Endothelial cell of umbilical vein (primary cell): Measurements from ENCODE around the gene TMEM47. TPM values are rescaled to one million over a fixed set of nuclear protein-coding genes. Genes with fewer than 3 reads are reported as not detected.

ENCODE experiments used
- BruUV-seq: library from RNA; stranded (reverse); fragments of 400-500 nt; replicated peaks from 2 replicates; lab custom pipeline; 2021; lab: Mats Ljungman, UMichigan
- CTCF ChIA-PET: fragments of 300-600, 350-600 bp; sonication (Branson Sonifier 250); formaldehyde crosslinking; loops from one replicate; lab custom pipeline; 2021; ENCODE audit warnings: antibody characterized with exemption, inconsistent platforms; lab: Charles Lee
- POLR2A ChIA-PET: fragments of 300-600, 350-600 bp; sonication (Branson Sonifier 250); formaldehyde crosslinking; loops from one replicate; lab custom pipeline; 2021; ENCODE audit warnings: antibody characterized with exemption, inconsistent platforms; lab: Charles Lee
- DNase-seq: peaks from one replicate; pipeline ENCODE4 v3.0.0-alpha.2; 2011; ENCODE audit warnings: low read depth, low spot score
- FAIRE-seq: peaks from 2 replicates; lab custom pipeline; 2011; peaks lifted over from hg19 to GRCh38; lab: Jason Lieb, UNC
- H2AFZ ChIP-seq: 2 replicates; pipeline ENCODE4 v1.6.0; 2012; ENCODE audit warnings: low read depth, low read length, control low read depth, inconsistent platforms
- H3K27ac ChIP-seq: 2 replicates; pipeline ENCODE4 v1.5.1; 2011; ENCODE audit warnings: low read depth, mild to moderate bottlenecking, control low read depth, low read length, moderate library complexity; ENCODE audit not compliant: insufficient read depth
- H3K27me3 ChIP-seq, 2 experiments: 2 replicates each; pipeline versions ENCODE4 v1.6.0 to v1.6.1; 2011; ENCODE audit warnings: low read length in 2 of 2, mixed read lengths in 1 of 2; ENCODE audit not compliant: control insufficient read depth in 2 of 2, insufficient read depth in 2 of 2
- H3K36me3 ChIP-seq, 2 experiments: 2 replicates in 1 of 2; 3 replicates in 1 of 2; pipeline ENCODE4 v1.5.1; 2011; ENCODE audit warnings: low read length in 2 of 2, mild to moderate bottlenecking in 1 of 2, moderate library complexity in 1 of 2; ENCODE audit not compliant: control insufficient read depth in 2 of 2, insufficient read depth in 2 of 2; ENCODE audit errors: extremely low read depth in 1 of 2
- H3K4me1 ChIP-seq: 3 replicates; pipeline ENCODE4 v1.5.1; 2011; ENCODE audit warnings: mild to moderate bottlenecking, low read length; ENCODE audit not compliant: control insufficient read depth, insufficient read depth; ENCODE audit errors: extremely low read depth
- H3K4me2 ChIP-seq: 2 replicates; pipeline ENCODE4 v1.6.1; 2011; ENCODE audit warnings: low read length, control low read depth, mixed read lengths; ENCODE audit not compliant: insufficient read depth
- H3K4me3 ChIP-seq, 3 experiments: fragments of 200-600 bp in 1 of 3; sonication (generic), shearing (Covaris generic) in 1 of 3; replicated peaks in 1 of 3; 2 replicates each; pipeline ENCODE4 v1.5.1; 2011 to 2016; ENCODE audit warnings: control low read depth in 3 of 3, low read length in 3 of 3, mild to moderate bottlenecking in 2 of 3, inconsistent platforms in 1 of 3, low read depth in 1 of 3, moderate library complexity in 1 of 3; ENCODE audit not compliant: insufficient read depth in 1 of 3
- H3K79me2 ChIP-seq: 2 replicates; pipeline ENCODE4 v1.6.0; 2012; ENCODE audit warnings: low read length, inconsistent platforms; ENCODE audit not compliant: control insufficient read depth, insufficient read depth
- H3K9ac ChIP-seq: replicated peaks from 2 replicates; pipeline ENCODE3; 2011; ENCODE audit warnings: low read length, control low read depth; ENCODE audit not compliant: insufficient read depth; ENCODE audit errors: extremely low read depth
- H3K9me1 ChIP-seq: replicated peaks from 3 replicates; pipeline ENCODE4 v1.6.0; 2011; ENCODE audit warnings: mild to moderate bottlenecking, low read length; ENCODE audit not compliant: control insufficient read depth, insufficient read depth; ENCODE audit errors: extremely low read depth
- H3K9me3 ChIP-seq: replicated peaks from 2 replicates; pipeline ENCODE4 v1.5.1; 2012; ENCODE audit warnings: low read length, inconsistent platforms; ENCODE audit not compliant: control insufficient read depth, insufficient read depth
- H4K20me1 ChIP-seq: replicated peaks from 2 replicates; pipeline ENCODE3; 2011; ENCODE audit warnings: mild to moderate bottlenecking, low read length; ENCODE audit not compliant: control insufficient read depth, insufficient read depth; ENCODE audit errors: extremely low read depth
- CTCF ChIP-seq, 2 donors: IDR thresholded peaks; 1 replicate in 1 of 2; 2 replicates in 1 of 2; pipeline ENCODE4 v1.5.1; 2011; ENCODE audit warnings: low read length in 2 of 2, mild to moderate bottlenecking in 2 of 2, moderate library complexity in 2 of 2, control low read depth in 1 of 2, inconsistent platforms in 1 of 2, low read depth in 1 of 2; ENCODE audit not compliant: insufficient read depth in 1 of 2; ENCODE audit errors: extremely low read depth in 1 of 2
- EZH2 ChIP-seq: IDR thresholded peaks from 2 replicates; pipeline ENCODE4 v1.6.1; 2012; ENCODE audit warnings: borderline replicate concordance, low read depth, mild to moderate bottlenecking, moderate library complexity, low read length, inconsistent platforms; ENCODE audit not compliant: severe bottlenecking
- FOS ChIP-seq: IDR thresholded peaks from 2 replicates; pipeline ENCODE4 v1.6.1; 2011; ENCODE audit warnings: mild to moderate bottlenecking, low read length, moderate library complexity, borderline replicate concordance; ENCODE audit not compliant: insufficient read depth
- GATA2 ChIP-seq: IDR thresholded peaks from 2 replicates; pipeline ENCODE4 v1.7.0; 2011; ENCODE audit warnings: low read depth, mild to moderate bottlenecking, moderate library complexity, mixed read lengths, low read length; ENCODE audit not compliant: insufficient read length, insufficient read depth
- MYC ChIP-seq: IDR thresholded peaks from one replicate; pipeline ENCODE4 v1.6.1; 2011; ENCODE audit warnings: mild to moderate bottlenecking, low read depth, low read length
- POLR2AphosphoS5 ChIP-seq: IDR thresholded peaks from 2 replicates; pipeline ENCODE4 v1.6.1; 2012; ENCODE audit warnings: low read depth, mild to moderate bottlenecking, control low read depth, low read length, moderate library complexity; ENCODE audit not compliant: insufficient read depth
- dilution Hi-C: fragments of 300-500 bp; cut with MboI; formaldehyde crosslinking; loops from one replicate; pipeline ENCODE4 v1.15.0; 2019; ENCODE audit warnings: low sequenced_read_pairs; ENCODE audit not compliant: extremely low pct_ligation_motif_present
- intact Hi-C: fragments of 100-400 bp; cut with micrococcal nuclease; formaldehyde crosslinking; loops from one replicate; pipeline ENCODE4 v1.10.0; 2022
- polyA plus RNA-seq, 4 experiments: library from polyadenylated mRNA; depleted of rRNA in 3 of 4; stranded (reverse) in 3 of 4; unstranded in 1 of 4; fragments of >200 nt; gene quantifications; 2 replicates each; pipeline versions ENCODE4 v1.2.1 to v1.2.3, GENCODE V29; 2011 to 2012; ENCODE audit warnings: missing spikeins in 1 of 4
- total RNA-seq: library from RNA; stranded (reverse); gene quantifications from 2 replicates; pipeline ENCODE4 v1.2.3, GENCODE V29; 2021

TMEM47 gene
- total and polyA plus RNA-seq, 2 donors (not counting 3 experiments of a cell fraction or from before 2014, with no cell fraction given) = 18.5 to 22.2 TPM

- Histone ChIP-seq H3K27ac (no peak overlapping the region), H2AFZ (no peak overlapping the region), H3K4me2 (no peak overlapping the region), H3K4me1 (no peaks in the 10 kb centered on the region), H3K36me3 (no peaks in the 10 kb centered on the region), H3K4me3 (no peak overlapping the region), H4K20me1 (no peaks in the 10 kb centered on the region), H3K27me3 (no peaks in the 10 kb centered on the region), H3K79me2 (no peaks in the 10 kb centered on the region), H3K9me3 (no peaks in the 10 kb centered on the region), H3K9me1 (no peaks in the 10 kb centered on the region), H3K9ac (no peak overlapping the region)
- DNase-seq = peak; percentile 67
- dilution Hi-C loops (no loop called here), intact Hi-C loops (no loop called here)
- TF ChIP-seq EZH2 (no peak), FOS (no peak), CTCF (IDR thresholded peaks at IDR 0.05; ENCODE audit: extremely low read depth in 1 of 2, insufficient read depth in 1 of 2, low read depth in 1 of 2, low read length in 2 of 2) (no peak), POLR2AphosphoS5 (no peak), MYC (no peak)
- no peak for FAIRE-seq
- CTCF ChIA-PET = interaction anchor here (1.3 kb wide), 1 partner anchor 12 kb away, joined by 3 read pairs; no protein-coding TSS in a partner anchor
- POLR2A ChIA-PET = no interaction called here
- no TSS peak for BruUV-seq
Observed at GRCh38 chrX:34612036-34612435, 45.0 kb downstream of the TMEM47 start.

GRCh38 chrX:34598362-34598761 is 58.7 kb downstream of the TMEM47 start:
- H3K4me1 ChIP-seq = no peaks in the 10 kb centered on the region
- CTCF ChIA-PET = no interaction called here
- no peaks in the 10 kb centered on the region for H3K9me1 ChIP-seq
- no peak overlapping the region for H3K9ac ChIP-seq
- H3K79me2 ChIP-seq = no peaks in the 10 kb centered on the region
- H3K9me3 ChIP-seq = no peaks in the 10 kb centered on the region
- no peak overlapping the region for H3K4me2 ChIP-seq
- no TSS peak for BruUV-seq
- H3K4me3 ChIP-seq = no peak overlapping the region
- DNase-seq (no peak), FAIRE-seq (no peak)
- no peaks in the 10 kb centered on the region for H4K20me1 ChIP-seq
- dilution Hi-C loops (no loop called here), intact Hi-C loops (no loop called here)
- no peak overlapping the region for H3K27ac ChIP-seq
- TF ChIP-seq CTCF (IDR thresholded peaks at IDR 0.05; ENCODE audit: extremely low read depth in 1 of 2, insufficient read depth in 1 of 2, low read depth in 1 of 2, low read length in 2 of 2) (no peak), POLR2AphosphoS5 (no peak), GATA2 (no peak), MYC (no peak)
- H3K36me3 ChIP-seq = no peaks in the 10 kb centered on the region
- H3K27me3 ChIP-seq = no peaks in the 10 kb centered on the region
- POLR2A ChIA-PET = no interaction called here
- no peak overlapping the region for H2AFZ ChIP-seq
